Erythroblast (primary cell): ENCODE data around the gene ST3GAL3.

ENCODE experiments used
- GATA1 ChIP-seq: IDR thresholded peaks from 2 replicates; pipeline ENCODE4 v1.6.1; 2011; ENCODE audit warnings: low read depth, mild to moderate bottlenecking, control low read depth, low read length, moderate library complexity
- POLR2A ChIP-seq: IDR thresholded peaks from 2 replicates; pipeline ENCODE4 v1.6.1; 2011; ENCODE audit warnings: mild to moderate bottlenecking, low read length

- TF ChIP-seq POLR2A (no peak), GATA1 (no peak)
Observed at GRCh38 chr1:43875331-43875730, 168.0 kb downstream of the ST3GAL3 start.
